Inferior parietal cortex (tissue), 1 donor: Measurements from ENCODE around the gene POP7.

Experiments
- DNase-seq: peaks from one replicate; pipeline ENCODE4 v3.0.0-alpha.2; 2016; ENCODE audit errors: extremely low spot score

The POP7 gene

DNA sequence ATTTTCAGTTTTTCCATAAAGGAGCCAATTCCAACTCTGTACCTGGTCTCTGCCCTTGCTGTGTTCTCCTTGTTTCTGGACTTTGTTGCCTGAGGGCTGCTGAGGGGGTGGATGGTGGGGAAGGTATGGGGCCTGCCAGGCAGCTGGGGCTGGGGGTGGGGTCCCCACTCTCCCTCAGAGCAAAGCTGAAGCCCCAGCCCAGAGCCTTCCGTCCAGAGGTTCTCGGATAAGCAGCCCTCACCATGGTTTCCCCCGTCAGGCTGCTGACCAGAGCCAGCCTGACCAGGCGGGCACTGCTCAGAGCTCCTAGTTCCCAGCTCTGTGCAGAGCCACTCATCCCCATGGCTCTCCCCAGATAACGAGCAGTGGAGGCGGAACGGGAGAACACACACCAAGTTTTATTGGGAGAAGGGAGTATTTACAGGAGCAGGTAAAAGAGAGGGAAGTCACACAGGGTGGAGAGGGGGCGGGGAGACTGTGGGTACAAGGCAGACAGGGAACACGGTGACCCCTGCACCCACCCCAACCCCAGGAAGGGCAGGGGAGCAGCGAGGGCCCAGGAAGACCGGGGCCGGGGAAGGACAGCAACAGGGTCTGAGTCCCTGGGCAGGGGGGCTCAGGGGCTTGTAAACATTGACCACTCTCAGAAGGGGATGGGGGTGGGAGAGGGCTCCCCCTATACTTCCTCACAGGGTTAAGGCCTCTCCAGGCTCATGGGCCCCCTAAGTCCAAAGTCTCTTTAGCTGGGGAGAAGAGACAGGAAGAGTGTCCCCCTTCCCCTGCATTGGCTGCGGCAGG is 26.6 kb upstream of the POP7 start:
- DNase-seq = no peak

DNA sequence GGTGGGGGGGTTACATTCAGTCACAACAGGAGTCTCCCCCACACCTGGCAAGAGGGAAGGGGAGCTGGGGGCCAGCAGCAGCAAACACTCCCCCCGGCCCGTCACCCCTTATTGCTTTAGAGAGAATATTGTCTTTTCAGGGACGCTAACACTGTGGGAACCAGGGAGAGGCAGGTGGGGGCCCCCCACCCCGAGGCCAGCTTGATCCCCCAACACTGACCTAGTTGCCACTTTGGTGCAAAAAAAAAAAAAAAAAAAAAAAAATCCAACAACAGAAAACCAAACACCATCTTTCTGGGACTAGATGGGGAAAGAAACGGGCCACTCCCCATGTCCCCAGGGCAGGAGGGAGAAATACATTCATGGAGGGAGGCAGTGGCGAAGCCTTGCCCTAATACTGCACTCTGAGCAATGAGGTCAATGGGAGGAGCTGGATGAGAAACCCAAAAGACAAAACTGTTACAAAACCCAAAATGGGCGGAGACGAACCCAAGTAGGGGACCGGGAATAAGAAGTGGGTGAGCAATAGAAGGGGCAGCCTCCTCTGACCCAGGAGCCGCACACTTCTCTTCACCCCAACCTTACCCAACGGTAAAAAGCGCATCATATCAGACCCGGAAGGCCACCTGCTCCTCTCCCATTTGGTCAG is 25.9 kb upstream of the POP7 start:
- no peak for DNase-seq

DNA sequence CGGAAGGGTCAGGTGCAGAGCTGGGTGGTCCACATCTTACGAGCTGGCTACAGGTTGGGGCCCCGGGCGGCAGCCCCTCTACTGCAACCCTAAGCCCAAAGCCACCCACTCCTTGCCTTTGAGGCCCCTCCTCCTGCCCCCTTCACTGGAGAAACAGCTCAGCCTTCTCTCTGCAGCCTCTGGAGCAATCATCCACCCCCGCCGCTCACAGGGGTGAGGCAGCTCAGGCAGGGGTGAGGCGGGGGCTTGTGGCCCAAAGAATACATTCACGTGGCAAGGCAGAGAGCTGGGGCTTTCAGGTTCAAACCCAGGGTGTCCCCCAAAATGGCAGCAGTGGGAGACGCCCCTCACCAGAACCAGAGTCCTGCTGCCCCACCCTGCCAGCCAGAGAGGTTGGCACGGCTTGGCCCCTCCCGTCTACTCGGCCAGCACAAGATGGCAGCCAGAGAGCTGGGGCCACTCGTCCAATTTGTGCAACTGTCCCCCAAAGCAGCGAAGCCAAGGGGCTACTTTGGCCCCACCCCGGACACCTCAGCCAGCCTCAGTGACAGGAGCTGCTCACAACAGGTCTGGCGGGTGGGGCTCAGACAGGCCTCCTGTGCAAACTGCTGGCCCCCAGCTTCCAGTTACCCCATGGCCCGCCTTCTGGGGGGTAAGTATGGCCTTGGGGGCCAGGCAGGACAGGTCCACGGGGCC is 25.2 kb upstream of the POP7 start:
- no peak for DNase-seq

DNA sequence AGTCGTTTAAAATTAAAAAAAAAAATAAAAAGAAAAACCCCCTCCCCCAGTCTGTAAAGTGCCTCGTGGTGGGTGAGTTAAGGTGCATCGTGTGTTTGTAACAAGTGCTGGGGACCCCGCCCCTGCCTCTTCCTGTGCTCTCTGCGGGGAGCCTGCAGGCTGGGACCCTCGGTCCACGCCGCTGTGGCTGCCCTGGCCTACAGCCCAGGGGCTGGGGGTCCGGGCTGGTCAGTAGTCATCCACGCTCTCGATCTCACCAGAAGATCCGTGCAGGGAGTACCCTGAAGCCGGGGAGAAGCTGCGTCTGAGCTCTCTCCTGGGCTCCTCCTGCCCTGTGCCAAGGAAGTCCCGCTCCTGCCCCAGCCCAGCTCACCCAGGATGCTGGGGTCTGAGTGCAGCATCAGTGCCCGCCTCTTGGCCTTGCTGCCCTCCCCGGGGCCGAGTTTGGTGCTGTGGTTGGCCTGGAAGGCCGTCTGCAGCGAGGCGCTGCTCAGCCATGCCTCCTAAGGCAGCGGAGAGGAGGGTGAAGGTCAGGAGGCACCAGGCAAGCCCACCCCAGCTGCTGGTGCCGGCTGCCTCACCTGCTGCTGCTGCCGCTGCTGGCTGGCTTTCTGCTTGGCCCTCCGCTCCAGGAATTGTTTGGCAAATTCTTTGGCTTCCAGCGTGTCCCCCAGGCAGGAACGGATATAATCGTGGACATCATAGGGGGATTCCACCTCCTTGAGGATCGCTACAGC is 24.3 kb upstream of the POP7 start:
- no peak for DNase-seq

DNA sequence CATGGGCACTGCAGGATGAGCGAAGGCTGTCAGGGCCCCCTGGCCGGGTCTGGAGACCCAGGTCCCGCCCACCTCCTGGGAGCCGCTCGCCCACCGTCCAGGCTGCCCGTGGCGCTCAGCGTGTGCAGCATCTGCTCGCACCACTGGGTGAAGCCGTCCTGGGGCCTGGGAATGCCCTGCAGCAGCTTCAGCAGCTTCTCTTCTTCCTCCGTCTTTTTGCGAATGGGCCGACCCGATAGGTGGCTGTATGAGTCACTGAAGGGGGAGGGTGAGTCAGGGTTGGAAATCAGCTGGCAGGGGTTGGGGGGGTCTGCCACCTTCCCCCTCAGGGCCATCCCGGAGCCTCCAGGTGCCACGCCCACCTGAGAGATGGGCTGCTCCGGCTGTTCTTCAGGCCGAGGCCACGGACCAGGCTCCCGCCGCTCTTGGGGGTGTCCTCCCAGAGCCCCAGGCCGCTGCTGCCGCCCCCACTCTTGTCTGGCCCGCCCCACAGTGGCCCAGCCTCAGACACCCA is 23.6 kb upstream of the POP7 start:
- DNase-seq = no peak

DNA sequence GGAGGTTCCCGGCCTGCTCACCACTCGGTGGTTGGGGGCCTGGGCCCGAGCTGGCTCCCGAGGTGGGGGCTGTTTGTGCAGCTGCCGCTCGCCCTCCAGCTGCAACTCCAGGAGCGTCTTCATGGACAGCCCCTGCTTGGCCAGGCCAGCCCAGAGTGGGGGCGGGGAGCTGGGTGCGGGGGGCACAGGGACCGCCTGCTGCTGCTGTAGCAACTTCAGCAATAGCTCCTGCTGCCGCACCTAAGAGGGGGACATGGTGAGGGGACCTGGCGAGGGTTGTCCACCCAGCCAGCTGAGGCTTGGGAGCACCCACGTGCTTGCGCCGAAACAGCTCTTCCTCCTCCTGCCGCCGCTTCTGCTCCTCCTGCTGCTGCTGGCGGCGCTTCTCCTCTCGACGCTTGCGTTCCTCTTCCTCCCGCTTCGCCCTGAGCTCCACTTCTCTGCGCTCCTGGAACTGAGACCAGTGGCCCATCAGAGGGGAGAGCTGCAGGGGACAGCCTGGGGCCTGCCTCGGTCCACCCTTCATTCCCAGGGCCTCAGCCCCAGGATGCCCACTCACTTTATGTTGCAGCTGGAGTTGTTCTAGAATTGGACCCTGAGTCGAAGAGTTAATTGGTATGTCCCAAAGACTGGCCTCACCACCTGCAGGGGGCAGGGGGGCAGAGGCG is 22.8 kb upstream of the POP7 start:
- no peak for DNase-seq

DNA sequence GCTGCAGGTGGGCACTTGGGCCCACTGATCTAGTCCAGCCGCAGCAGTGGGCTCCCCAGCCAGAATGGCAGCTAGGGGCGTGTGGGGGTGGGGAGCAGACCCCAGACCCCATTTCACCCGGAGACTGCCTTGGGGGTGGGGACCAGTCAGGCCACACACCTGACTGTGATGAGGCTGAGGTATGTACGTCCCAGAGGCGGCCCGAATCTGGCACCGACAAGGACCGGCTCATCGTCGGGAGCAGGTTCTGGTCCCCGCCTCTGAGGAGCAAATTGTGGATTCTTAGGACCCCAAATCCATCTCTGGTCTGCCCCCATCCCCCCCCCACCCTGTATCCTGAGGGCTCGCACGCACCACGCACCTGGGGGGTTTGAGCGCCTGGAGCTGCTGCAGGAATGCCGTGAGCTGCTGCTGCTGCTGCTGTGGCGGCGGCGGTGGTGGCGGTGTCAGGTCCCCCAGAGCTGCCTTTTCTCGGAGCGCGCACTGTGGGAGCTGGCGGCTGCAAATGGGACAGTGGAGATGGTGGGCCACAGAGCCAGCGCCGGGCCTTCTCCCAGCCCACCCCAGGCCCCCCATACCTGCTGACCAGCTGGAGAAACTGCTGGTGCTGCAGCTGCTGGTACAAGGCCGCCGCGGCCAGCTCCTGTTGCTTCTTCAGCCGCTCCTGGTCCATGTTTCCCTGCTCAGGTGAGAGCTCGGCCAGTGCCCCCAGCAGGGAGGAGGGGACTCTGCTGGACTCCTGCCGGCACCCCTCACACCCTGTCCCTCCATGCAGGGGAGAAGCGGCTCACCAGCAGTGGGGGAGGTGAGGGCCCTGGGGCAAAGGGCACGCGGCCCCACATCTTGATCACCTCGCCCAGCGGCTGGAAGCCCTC is 22.0 kb upstream of the POP7 start:
- DNase-seq = no peak

DNA sequence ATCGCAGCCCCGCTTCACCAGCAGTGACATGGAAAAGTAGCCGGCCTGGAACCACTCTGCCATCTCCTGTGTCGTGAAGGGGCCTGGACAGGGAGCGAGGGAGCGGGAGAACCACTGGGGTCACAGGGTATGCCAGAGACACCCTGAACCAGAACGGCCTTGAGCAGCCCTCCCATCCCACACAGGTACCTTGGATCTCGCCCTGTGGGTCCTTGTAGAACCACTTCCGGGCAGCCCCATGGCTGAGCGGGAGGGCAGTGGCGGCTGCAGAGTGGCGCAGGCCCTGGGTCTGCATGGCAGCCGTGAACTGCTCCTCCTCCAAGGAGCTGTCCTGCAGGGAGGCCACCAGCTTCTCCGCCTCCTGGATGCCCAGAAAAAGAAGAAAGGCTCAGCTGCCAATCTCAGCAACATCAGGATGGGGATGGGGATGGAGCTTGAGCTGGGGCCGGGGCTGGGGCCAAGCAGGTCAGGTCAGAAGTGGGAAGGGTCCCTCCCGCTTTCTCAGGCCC is 21.3 kb upstream of the POP7 start:
- no peak for DNase-seq

DNA sequence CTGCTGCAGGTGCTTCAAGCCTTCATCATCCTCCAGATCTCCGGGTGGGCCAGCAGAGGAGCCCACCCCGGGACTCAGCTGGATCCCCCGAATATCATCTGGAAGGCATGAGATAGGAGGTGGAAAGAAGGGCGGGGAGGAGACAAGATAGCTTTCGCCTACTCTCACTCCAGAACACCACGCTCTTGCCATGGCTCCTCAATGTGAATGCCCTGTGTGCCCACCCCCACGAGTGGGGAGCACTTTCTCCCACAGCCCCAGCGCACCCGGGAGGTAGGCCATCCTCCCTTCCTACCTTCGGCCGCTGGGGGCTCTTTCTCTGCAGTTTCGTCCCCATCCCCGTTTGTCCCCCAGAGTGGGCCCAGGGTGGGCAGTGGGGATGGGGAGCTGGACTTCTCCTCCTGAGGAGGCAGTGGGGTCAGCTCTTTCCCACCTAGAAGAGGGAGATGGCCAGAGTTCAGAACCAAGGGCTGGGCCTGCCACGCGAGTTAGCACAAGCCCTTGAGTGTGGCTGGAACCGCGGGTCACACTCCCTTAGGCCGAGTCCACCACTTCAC is 20.8 kb upstream of the POP7 start:
- DNase-seq = no peak

DNA sequence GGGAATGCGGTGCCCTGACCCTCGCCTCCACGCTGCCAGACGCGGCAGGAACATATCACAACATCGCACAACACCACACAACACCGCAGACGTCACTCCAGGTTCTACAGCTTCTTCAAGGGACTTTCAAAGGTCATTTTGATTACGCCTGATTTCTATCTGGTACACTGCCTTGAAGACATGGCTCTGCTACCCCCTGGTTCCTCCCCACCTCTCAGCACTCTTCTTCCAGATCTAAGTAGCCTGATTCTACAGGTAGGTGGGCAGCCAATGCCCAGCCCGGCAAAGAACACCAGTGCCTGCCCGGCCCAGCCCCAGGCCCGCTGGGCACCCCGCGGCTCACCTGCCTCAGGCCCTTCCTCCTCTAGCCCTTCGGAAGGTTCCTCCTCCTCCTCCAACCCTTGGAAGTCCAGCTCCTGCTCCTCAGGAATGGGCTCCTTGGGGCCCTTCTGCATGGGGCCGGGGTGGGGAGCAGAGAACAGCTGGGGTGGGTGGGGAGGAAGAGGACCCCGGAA is 20.2 kb upstream of the POP7 start:
- no peak for DNase-seq

DNA sequence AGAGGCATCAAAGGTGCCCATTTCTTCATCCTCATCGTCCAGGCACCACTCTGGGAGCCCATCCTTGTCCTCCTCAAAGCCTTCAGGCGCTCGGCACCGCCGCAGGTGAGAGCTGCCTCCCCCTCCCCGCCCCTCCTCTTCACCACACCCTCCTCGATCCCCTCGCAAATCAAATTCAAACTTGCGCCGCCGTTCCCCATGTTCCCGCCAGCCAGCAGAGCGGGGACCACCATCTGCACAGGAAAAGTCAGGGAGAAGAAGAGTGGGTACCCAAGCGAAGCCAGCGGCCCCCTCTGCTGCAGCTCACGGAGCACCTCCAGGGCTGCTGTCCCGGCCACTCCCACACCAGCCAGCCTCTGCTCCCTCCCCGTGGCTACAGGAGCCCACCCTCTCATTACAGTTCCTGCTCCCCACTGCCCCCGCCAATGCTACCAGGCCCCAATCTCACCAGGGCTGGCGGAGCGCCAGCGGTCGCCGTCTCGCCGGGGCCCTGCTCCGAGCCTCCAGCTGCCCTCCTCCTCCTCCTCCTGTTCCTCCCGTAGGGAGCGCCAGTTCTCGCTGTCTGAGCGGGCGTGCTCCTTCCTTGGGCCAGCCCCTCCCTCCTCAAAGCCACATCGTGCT is 19.6 kb upstream of the POP7 start:
- DNase-seq = no peak

DNA sequence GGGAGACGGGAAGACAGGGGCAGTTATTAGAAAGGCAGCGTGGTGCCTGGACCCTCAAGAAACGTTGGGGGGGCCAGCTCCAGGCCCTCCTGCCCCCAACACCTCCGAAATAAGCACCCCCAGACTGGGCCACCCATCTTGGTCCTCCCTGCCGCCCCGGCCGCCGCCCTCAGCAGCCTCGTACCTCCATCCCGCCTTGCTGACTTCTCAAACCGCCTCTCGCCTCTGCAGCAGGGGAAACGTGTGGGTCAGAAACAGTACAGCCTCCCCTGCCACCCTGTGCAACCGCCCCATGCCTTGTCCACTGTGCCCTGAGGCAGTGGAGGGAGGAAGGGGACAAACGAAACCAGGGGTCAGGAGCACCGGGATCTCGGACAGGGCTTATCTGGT is 19.1 kb upstream of the POP7 start:
- DNase-seq = no peak

DNA sequence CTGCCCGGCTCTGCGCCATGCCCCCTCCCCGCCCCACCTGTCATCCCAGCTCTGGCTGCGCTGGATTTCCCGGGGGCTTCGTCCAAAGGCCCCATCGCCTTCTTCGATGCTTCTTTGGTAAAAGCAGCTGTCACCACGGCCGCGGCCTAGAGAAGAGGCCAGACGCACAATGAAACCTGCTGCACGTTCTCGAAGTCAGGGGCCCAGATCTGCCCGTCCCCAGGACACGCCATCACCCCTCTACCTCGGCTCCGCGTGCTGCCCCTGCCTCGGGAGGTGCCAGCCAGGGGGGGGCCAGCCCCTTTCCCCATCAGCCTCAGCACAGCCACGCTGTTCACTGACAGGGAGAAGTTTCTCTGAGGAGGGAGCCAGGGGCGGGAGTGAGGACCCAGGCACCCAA is 18.7 kb upstream of the POP7 start:
- no peak for DNase-seq

DNA sequence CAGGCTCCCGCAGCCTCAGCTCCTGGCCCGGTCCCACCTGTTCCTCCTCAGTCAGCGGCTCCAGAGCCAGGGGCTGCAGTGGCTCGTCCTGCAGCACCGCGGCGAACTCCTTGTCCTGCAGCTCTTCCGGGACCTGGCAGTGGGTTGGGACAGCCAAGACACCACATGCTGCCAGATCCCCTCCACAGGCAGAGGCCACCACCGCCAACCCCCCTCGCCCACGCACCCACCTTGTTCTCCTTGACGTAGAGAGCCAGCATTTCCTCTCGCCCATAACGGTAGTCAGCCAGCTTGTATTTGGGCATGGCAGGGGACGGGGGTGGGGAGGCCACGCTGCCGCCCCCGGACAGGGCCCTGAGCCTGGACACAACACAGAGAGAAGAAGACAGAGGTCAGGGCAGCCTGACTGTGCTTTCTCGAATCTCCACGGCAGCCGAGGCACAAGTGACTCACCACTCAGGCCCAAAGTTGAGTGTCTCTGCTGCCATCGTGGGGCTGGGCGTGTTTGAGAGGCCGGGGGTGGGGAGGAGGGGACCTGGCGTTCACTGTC is 18.1 kb upstream of the POP7 start:
- no peak for DNase-seq

DNA sequence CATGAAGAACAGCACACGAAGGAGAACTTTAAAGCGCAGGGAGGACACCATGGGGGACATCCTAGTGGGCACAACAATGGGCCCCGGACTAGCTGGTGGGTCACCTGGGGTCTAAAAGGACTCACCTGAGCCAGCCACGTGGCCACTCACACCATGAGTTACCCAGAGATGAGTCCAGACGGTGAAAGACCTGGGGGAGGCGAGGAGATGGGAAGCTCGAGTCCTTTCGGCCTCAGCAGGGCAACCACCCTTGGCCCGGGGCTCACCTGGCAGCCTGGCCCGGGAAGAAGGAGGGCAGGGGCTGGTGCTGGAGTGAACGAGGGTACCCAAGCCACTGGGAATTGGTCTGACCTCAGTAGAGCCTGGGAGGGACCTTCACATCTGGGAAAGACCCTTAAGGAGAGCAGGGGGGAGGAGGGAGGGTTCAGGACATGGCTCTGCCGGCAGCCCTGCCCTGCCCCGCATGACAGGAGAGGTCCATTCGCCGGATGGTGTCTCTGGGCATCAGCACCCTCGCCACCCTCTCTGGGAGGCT is 17.5 kb upstream of the POP7 start:
- no peak for DNase-seq

DNA sequence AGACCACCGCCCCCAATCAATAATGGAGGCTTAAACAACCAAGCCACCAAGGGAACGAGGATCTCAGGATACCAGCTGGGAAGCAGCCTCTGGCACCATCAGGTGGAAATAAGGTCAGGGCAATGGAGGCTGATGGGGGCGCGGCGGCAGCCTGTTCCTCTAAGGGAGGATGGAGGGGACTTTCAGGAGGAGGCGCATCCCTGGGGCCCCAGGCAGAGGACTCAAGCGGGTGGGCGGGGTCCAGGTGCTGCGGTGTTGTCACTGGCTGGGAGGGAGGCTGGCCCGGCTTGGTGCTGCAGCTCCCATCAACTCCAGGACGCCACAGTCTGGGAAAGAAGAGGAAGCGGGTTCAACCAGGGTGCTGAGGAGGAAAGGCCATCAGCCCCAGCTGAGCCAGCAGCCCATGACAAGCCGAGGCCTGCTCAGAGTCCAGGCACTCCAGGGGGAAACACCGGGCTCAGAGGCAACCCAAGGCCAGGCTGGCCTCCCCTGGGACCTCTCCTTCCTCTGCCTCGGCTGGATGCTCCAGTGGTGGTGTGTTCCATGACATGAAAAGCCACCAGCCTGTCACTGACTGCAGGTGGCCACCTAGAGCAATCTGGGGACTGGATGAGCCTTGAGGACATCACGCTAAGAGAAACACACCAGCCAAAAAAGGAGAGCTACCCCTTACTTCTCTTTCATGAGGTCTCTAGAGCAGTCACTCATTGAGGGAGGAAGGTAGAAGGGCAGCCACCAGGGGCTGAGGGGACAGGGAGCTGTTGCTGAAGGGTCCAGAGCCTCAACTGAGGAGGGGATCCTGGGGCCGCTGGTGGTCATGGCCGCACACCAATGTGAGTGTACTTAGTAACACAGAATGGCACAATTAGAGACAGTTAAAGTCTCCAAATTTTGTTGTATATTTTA is 16.4 kb upstream of the POP7 start:
- DNase-seq = no peak

DNA sequence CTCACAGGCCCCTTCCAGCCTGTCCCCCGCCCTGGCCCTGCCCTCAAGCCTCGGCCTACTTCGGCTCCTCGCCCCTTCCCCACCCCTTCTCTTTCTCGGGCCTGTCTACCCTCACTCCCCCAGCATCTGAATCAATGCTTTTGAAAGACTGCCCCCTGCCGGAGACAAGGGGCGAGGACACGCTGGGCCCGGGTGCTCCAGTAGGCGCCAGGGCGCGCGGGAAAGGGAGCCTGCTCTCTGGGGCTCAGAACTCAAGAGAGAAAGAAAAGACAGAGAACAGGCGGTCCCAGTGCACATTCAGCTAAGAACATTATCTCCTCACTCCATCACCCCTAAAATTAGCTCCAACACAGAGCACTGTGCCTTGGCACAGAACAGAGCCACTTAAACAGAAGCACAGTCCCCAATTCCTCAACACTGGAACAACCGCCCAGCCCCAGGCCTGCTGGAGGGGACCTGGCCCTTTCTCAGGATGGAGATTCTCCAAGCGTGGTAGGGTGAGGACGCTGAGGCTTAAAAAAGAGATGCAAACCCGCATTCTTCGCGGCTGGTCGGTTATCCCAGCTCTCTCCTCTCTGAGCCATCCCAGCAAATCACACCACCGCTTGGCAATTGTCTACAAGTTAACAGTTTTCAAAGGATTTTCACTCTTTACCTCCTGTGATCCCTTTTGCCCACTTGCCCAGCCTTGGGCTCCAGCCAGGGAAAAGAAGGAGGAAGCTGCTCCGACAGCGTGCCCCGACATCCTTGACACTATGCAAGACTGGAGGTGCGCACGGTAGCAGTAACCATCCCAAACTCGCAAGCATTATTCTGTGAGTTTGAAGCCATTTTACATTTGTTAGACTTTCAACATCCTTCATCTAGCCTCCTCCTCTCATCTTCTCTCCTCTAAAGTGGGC is 14.0 kb upstream of the POP7 start:
- DNase-seq = peak; percentile 90
